GM13976 (cell line): Measurements from ENCODE around the gene ADGRG7.

ENCODE experiments used
- DNase-seq: peaks from one replicate; pipeline ENCODE4 v3.0.0; 2012; ENCODE audit warnings: low spot score
- in situ Hi-C: fragments of 300-500 bp; cut with MboI; formaldehyde crosslinking; loops from one replicate; pipeline ENCODE4 v1.12.0; 2022; ENCODE audit warnings: low sequenced_read_pairs, mixed read lengths, inconsistent platforms; ENCODE audit not compliant: unreplicated experiment
- TF ChIP-seq, protein P1 (sequence below): IDR thresholded peaks from 2 replicates; pipeline ENCODE4 v1.5.1; 2012; ENCODE audit warnings: borderline replicate concordance, mild to moderate bottlenecking; ENCODE audit not compliant: insufficient read depth; ENCODE audit errors: extremely low read depth, missing control alignments, control extremely low read depth

Gene ADGRG7

DNA sequence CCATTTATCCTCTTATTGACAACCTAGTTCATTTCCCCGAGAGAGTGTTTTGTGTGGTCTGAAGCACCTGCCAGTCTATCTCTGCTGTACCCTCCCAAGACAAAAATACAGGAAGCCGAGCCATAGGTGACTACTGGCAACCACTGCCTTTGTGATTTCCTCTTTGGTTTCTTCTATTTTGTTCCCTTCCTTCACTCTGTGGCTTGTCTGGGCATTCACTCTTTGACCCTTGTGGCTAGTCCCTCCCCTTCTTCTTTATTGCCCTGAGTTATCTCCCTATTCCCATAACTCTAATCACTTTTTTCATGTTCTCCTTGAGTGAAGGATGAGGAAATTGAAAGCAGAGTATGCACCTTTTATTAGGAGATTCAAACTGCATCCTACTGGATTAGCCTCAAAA, at the start of gene ADGRG7:
Gene ADGRG7, plus strand, starts transcription at position 297 of the 400 bp plus-strand sequence. CDS start 256 bp downstream, outside the sequence.
- DNase-seq = no peak
- in situ Hi-C loops = no loop called here
- TF ChIP-seq, protein P1, sequence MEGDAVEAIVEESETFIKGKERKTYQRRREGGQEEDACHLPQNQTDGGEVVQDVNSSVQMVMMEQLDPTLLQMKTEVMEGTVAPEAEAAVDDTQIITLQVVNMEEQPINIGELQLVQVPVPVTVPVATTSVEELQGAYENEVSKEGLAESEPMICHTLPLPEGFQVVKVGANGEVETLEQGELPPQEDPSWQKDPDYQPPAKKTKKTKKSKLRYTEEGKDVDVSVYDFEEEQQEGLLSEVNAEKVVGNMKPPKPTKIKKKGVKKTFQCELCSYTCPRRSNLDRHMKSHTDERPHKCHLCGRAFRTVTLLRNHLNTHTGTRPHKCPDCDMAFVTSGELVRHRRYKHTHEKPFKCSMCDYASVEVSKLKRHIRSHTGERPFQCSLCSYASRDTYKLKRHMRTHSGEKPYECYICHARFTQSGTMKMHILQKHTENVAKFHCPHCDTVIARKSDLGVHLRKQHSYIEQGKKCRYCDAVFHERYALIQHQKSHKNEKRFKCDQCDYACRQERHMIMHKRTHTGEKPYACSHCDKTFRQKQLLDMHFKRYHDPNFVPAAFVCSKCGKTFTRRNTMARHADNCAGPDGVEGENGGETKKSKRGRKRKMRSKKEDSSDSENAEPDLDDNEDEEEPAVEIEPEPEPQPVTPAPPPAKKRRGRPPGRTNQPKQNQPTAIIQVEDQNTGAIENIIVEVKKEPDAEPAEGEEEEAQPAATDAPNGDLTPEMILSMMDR = no peak

- no peak for DNase-seq
- TF ChIP-seq, protein P1 = no peak
- in situ Hi-C loops = no loop called here
Observed at GRCh38 chr3:100560426-100560825, 49.0 kb upstream of the ADGRG7 start.

DNA sequence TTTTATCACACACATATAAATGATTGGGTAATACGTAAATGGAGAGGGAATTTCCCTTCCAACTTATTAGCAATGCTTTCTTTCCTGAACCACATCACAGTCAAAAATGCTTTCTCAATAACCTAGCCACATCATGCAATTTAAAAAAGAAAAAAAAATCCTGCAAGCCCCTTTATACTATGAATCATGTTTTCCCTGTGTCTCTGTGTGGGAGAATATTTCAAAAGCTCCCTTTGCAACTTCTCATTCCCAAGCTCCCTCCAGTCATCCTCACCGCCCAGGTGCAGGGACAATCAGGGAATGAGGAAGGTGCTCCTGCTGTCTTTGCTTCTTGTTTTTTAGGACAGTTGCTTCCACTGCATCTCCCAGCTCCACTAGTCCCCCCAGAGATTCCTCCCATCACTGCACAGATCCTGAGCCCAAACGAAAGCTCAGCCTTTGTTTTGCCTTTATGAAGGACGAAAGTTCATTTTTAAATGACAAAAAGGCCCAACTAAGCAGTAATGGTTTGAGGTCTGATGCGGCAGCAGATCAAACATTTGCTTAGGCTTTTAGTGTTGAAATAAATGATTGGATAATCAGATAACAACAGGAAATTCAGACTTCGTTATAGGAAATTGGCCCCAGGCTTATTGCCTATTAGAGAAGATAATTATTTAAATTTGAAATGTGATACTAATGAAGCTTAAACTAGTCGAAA, 47.8 kb upstream of the ADGRG7 start:
- in situ Hi-C loops = no loop called here
- TF ChIP-seq, protein P1 = no peak
- no peak for DNase-seq

DNA sequence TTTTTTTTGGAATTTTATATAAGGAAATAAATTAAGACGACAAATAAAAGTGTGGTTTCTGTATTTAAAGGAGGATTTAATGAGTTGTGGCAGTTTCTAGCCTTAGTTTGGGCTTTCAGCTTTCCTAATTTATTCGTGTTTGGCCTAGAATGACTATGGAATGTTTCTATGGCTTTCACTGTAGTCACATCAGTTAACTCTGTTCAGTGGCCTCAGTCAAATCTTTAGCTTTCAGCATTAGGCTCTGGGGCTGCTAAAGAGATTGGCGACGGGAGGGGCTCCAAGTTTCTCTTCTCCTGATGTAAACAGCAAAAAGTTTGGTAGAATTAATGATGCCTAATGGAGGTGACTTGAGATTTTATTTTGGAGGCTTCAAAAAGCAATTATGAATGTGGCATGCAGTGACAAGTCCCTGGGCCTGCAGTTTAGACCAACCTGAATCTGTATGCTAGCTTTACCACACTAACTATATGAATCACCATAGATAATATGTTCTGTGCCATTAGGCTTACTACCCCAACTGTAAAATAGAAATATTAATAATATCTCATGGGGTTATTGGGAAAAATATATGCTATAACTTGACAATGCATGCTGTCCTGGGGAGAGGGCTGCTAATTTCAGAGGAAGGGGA, 47.1 kb upstream of the ADGRG7 start:
- in situ Hi-C loops = no loop called here
- DNase-seq = no peak
- TF ChIP-seq, protein P1 = no peak

GRCh38 chr3:100563228-100563627, 46.2 kb upstream of the ADGRG7 start:
- in situ Hi-C loops = no loop called here
- TF ChIP-seq, protein P1 = no peak
- no peak for DNase-seq

GRCh38 chr3:100563652-100564211, 45.7 kb upstream of the ADGRG7 start:
- TF ChIP-seq, protein P1 = no peak
- in situ Hi-C loops = no loop called here

More at GRCh38 chr3:100563652-100564211, 45.7 kb upstream of the ADGRG7 start:
- no peak for DNase-seq
